Effector memory CD4-positive, alpha-beta T cell (primary cell): Measurements from ENCODE around the gene MAML2.

Experiments used
- DNase-seq, 3 donors: peaks; one replicate each; pipeline ENCODE4 v3.0.0-alpha.2; 2020
- H3K27ac ChIP-seq: 2 replicates; pipeline ENCODE4 v1.7.0; 2013; ENCODE audit warnings: mild to moderate bottlenecking, low read length, moderate library complexity; ENCODE audit not compliant: insufficient read depth, poor library complexity, severe bottlenecking
- H3K27me3 ChIP-seq: replicated peaks from 2 replicates; pipeline ENCODE4 v1.7.0; 2013; ENCODE audit warnings: mild to moderate bottlenecking, low read length; ENCODE audit not compliant: insufficient read depth, control insufficient read depth, poor library complexity, severe bottlenecking
- H3K36me3 ChIP-seq: 2 replicates; pipeline ENCODE4 v1.7.0; 2013; ENCODE audit warnings: mild to moderate bottlenecking, low read length, moderate library complexity; ENCODE audit not compliant: control insufficient read depth, insufficient read depth
- H3K4me1 ChIP-seq: 2 replicates; pipeline ENCODE4 v1.7.0; 2013; ENCODE audit warnings: low read length, mild to moderate bottlenecking; ENCODE audit not compliant: control insufficient read depth, insufficient read depth, poor library complexity, severe bottlenecking
- H3K4me3 ChIP-seq: 2 replicates; pipeline ENCODE4 v1.7.0; 2013; ENCODE audit warnings: low read length, low read depth, mild to moderate bottlenecking; ENCODE audit not compliant: insufficient read depth, poor library complexity, severe bottlenecking
- H3K9me3 ChIP-seq: 2 replicates; pipeline ENCODE4 v1.7.0; 2013; ENCODE audit warnings: mild to moderate bottlenecking, low read length, moderate library complexity; ENCODE audit not compliant: control insufficient read depth

MAML2 gene

GRCh38 chr11:96234866-96235441, 108.0 kb downstream of the MAML2 start:
- Histone ChIP-seq H3K9me3 (no peaks in the 10 kb centered on the region), H3K4me1 (no peaks in the 10 kb centered on the region), H3K4me3 (no peak overlapping the region), H3K27ac (no peak overlapping the region), H3K36me3 (no peaks in the 10 kb centered on the region), H3K27me3 (no peaks in the 10 kb centered on the region)
- DNase-seq = no peak

- Histone ChIP-seq H3K36me3 (no peaks in the 10 kb centered on the region), H3K4me1 (peaks cover 10% of the 10 kb centered on the region), H3K27me3 (no peaks in the 10 kb centered on the region), H3K9me3 (no peaks in the 10 kb centered on the region), H3K4me3 (no peak overlapping the region), H3K27ac (no peak overlapping the region)
- no peak for DNase-seq
Measured at GRCh38 chr11:96232132-96232531, 110.9 kb downstream of the MAML2 start.

DNA sequence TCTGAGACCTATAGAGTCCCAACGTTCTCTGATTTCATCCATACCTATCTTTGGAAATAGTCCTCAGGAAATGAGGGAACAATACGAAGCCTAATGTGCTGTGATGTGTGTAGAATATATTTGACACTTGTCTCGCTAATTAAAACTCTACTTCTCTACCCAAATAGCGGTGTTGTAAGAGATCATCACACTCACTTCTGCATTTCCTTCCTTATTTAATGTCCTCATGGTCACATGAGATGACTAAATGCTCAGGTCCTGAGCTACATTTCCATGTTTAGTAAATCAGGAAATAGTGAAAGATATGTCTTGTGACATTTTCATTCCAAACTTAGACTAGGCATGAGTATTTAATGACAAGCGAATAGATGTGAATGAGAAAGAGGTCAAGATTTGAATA, 112.3 kb downstream of the MAML2 start:
- H3K27ac ChIP-seq = no peak overlapping the region
- no peaks in the 10 kb centered on the region for H3K27me3 ChIP-seq
- no peak overlapping the region for H3K4me3 ChIP-seq
- no peaks in the 10 kb centered on the region for H3K9me3 ChIP-seq
- DNase-seq = no peak
- no peaks in the 10 kb centered on the region for H3K36me3 ChIP-seq
- H3K4me1 ChIP-seq = peaks cover 10% of the 10 kb centered on the region

- DNase-seq = no peak
- Histone ChIP-seq H3K9me3 (no peaks in the 10 kb centered on the region), H3K4me1 (peaks cover 10% of the 10 kb centered on the region), H3K27me3 (no peaks in the 10 kb centered on the region), H3K27ac (no peak overlapping the region), H3K4me3 (no peak overlapping the region), H3K36me3 (no peaks in the 10 kb centered on the region)
Measured at GRCh38 chr11:96229354-96229977, 113.5 kb downstream of the MAML2 start.

- H3K27ac ChIP-seq = no peak overlapping the region
- no peaks in the 10 kb centered on the region for H3K9me3 ChIP-seq
- H3K36me3 ChIP-seq = no peaks in the 10 kb centered on the region
- no peak for DNase-seq
- no peak overlapping the region for H3K4me3 ChIP-seq
- no peaks in the 10 kb centered on the region for H3K27me3 ChIP-seq
- H3K4me1 ChIP-seq = peaks cover 10% of the 10 kb centered on the region
Measured at GRCh38 chr11:96228910-96229309, 114.1 kb downstream of the MAML2 start.

DNA sequence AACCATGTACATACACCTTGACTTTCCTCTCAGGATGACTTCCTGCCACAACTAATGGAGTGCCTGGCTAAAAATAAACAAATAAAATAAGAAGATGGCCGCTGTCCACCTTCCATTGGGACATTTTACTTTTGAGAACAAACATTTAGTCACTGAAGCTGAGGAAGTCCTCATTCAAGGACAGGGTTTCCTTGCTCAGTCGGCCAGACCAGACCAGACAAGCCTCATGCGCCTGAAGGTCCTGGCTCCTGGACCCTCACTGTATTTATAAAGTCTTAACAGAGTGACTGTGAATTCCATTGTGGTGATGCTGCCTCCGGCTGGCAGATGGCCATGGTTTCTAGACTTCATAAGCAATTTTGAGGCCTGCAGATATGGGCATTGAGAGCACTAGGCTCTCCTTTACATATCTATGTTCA, 114.5 kb downstream of the MAML2 start:
- no peaks in the 10 kb centered on the region for H3K27me3 ChIP-seq
- H3K9me3 ChIP-seq = no peaks in the 10 kb centered on the region
- H3K27ac ChIP-seq = no peak overlapping the region
- H3K4me1 ChIP-seq = peaks cover 10% of the 10 kb centered on the region
- no peak overlapping the region for H3K4me3 ChIP-seq
- no peak for DNase-seq
- H3K36me3 ChIP-seq = no peaks in the 10 kb centered on the region

- no peaks in the 10 kb centered on the region for H3K27me3 ChIP-seq
- peaks cover 12% of the 10 kb centered on the region for H3K4me1 ChIP-seq
- no peak overlapping the region for H3K4me3 ChIP-seq
- no peaks in the 10 kb centered on the region for H3K9me3 ChIP-seq
- H3K36me3 ChIP-seq = no peaks in the 10 kb centered on the region
- DNase-seq = no peak
- H3K27ac ChIP-seq = no peak overlapping the region
Measured at GRCh38 chr11:96227244-96227643, 115.8 kb downstream of the MAML2 start.

DNA sequence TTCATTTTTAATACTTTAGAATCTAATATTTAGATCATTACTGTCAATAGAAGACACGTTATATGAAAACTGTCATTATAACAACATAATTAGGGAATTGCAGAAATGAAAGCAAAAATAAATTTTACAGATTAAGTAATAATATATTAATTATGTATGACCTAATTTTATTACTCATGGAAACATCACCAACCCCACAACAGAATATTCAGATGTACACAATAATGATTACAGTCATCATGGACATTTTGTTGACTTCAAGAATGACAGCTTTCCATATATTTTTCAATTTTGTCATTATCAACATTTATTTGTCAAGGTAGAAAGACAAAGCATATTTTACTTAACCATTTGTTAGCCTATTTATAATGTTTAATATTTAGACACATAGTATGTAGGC, 119.9 kb downstream of the MAML2 start:
- DNase-seq = no peak
- peaks cover 36% of the 10 kb centered on the region for H3K4me1 ChIP-seq
- H3K4me3 ChIP-seq = no peak overlapping the region
- H3K36me3 ChIP-seq = no peaks in the 10 kb centered on the region
- no peak overlapping the region for H3K27ac ChIP-seq
- no peaks in the 10 kb centered on the region for H3K27me3 ChIP-seq
- H3K9me3 ChIP-seq = no peaks in the 10 kb centered on the region

GRCh38 chr11:96222102-96222501, 120.9 kb downstream of the MAML2 start:
- peak overlapping the region; percentile 12 for H3K27ac ChIP-seq

DNA sequence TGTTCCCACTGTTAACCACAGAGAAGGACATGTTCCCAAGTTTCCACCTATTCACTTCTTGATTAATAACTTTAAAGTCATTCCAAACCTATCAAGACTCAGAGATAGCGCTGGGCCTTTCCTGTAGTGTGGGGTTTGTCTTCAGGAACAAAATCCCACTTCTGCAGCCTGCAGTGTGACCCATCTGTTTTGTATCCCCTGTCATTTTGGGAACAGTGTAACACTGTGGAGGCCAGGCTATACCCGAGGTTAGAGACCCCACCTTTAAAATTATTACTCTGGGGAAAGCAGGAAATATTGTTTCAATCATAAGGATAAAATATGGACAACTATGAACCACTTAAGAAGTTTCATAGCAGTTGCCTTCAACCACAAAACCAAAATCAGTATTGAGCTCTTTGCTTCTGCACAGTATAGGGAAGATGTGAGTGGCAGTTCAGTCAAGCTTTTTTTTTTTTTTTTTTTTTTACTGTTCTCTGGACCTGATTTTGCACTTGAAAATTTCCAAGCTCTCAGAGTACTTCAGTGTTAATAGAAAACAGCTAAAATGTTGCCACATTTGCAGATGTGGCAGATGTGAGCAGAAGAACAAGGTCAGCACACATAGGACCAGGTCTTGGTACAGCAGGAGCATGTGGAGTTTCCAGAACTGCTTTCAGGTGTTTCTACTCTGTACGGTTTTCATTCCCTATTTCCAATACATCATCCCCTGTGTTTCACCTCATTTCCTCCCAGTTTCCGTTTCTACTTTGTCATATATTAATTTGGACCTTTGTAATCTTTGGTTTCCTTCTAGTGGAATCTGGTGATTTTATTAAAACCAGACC, 121.5 kb downstream of the MAML2 start:
- no peaks in the 10 kb centered on the region for H3K9me3 ChIP-seq
- H3K27me3 ChIP-seq = no peaks in the 10 kb centered on the region
- no peak overlapping the region for H3K4me3 ChIP-seq
- H3K36me3 ChIP-seq = no peaks in the 10 kb centered on the region
- peak overlapping the region; percentile 12 for H3K27ac ChIP-seq
- no peak for DNase-seq
- peaks cover 51% of the 10 kb centered on the region for H3K4me1 ChIP-seq

More at GRCh38 chr11:96222102-96222501, 120.9 kb downstream of the MAML2 start:
- no peaks in the 10 kb centered on the region for H3K9me3 ChIP-seq
- no peaks in the 10 kb centered on the region for H3K36me3 ChIP-seq
- no peak for DNase-seq
- no peak overlapping the region for H3K4me3 ChIP-seq
- peaks cover 45% of the 10 kb centered on the region for H3K4me1 ChIP-seq
- no peaks in the 10 kb centered on the region for H3K27me3 ChIP-seq
